Neuron (in vitro differentiated cells): ENCODE data around the gene METTL23.
"Not testable (repeated sequence)": the region's sequence is repeated elsewhere in the genome, so short reads cannot be mapped to it uniquely, and the experiment has no call there.

ENCODE experiments used
- H2AFZ ChIP-seq: one replicate; pipeline ENCODE4 v1.6.1; 2013; ENCODE audit warnings: low read depth, mild to moderate bottlenecking, inconsistent platforms, low read length, moderate library complexity
- H3K27me3 ChIP-seq: one replicate; pipeline ENCODE4 v1.6.1; 2013; ENCODE audit warnings: low read length; ENCODE audit not compliant: insufficient read depth
- H3K36me3 ChIP-seq: one replicate; pipeline ENCODE4 v1.6.1; 2013; ENCODE audit warnings: low read length; ENCODE audit not compliant: insufficient read depth
- H3K4me1 ChIP-seq: one replicate; pipeline ENCODE4 v1.6.1; 2013; ENCODE audit warnings: low read length; ENCODE audit not compliant: insufficient read depth
- H3K4me3 ChIP-seq: 2 replicates; pipeline ENCODE4 v1.5.1; 2013; ENCODE audit warnings: mild to moderate bottlenecking, low read length, moderate library complexity
- H3K9me3 ChIP-seq: one replicate; pipeline ENCODE4 v1.6.1; 2013; ENCODE audit warnings: low read length

Gene METTL23

GRCh38 chr17:76712321-76712720, 14.3 kb upstream of the METTL23 start:
- Histone ChIP-seq H3K4me1 (peaks cover 30% of the 10 kb centered on the region), H3K36me3 (peaks cover 13% of the 10 kb centered on the region)
- H3K4me3 ChIP-seq, H2AFZ ChIP-seq, H3K9me3 ChIP-seq, H3K27me3 ChIP-seq: not testable (repeated sequence)

GRCh38 chr17:76713765-76714164, 12.9 kb upstream of the METTL23 start:
- H2AFZ ChIP-seq = no peak overlapping the region
- H3K4me1 ChIP-seq = peaks cover 18% of the 10 kb centered on the region
- H3K4me3 ChIP-seq = no peak overlapping the region
- peaks cover 26% of the 10 kb centered on the region for H3K36me3 ChIP-seq
- no peaks in the 10 kb centered on the region for H3K27me3 ChIP-seq
- H3K9me3 ChIP-seq = no peaks in the 10 kb centered on the region

GRCh38 chr17:76714336-76714735, 12.3 kb upstream of the METTL23 start:
- no peak overlapping the region for H3K4me3 ChIP-seq
- peaks cover 31% of the 10 kb centered on the region for H3K36me3 ChIP-seq
- H3K27me3 ChIP-seq = no peaks in the 10 kb centered on the region
- peaks cover 13% of the 10 kb centered on the region for H3K4me1 ChIP-seq
- no peaks in the 10 kb centered on the region for H3K9me3 ChIP-seq
- H2AFZ ChIP-seq = no peak overlapping the region

GRCh38 chr17:76714822-76715495, 11.7 kb upstream of the METTL23 start:
- Histone ChIP-seq H3K4me3 (no peak overlapping the region), H3K9me3 (no peaks in the 10 kb centered on the region), H3K4me1 (peaks cover 6% of the 10 kb centered on the region), H3K27me3 (no peaks in the 10 kb centered on the region), H3K36me3 (peaks cover 37% of the 10 kb centered on the region), H2AFZ (no peak overlapping the region)

GRCh38 chr17:76715496-76715830, 11.2 kb upstream of the METTL23 start:
- Histone ChIP-seq H3K4me3 (no peak overlapping the region), H3K4me1 (peaks cover 6% of the 10 kb centered on the region), H3K36me3 (peaks cover 42% of the 10 kb centered on the region), H2AFZ (no peak overlapping the region), H3K27me3 (no peaks in the 10 kb centered on the region), H3K9me3 (no peaks in the 10 kb centered on the region)

- H3K36me3 ChIP-seq = peaks cover 50% of the 10 kb centered on the region
- H3K9me3 ChIP-seq = no peaks in the 10 kb centered on the region
- peaks cover 3% of the 10 kb centered on the region for H3K4me1 ChIP-seq
- no peak overlapping the region for H3K4me3 ChIP-seq
- no peak overlapping the region for H2AFZ ChIP-seq
- no peaks in the 10 kb centered on the region for H3K27me3 ChIP-seq
Observed at GRCh38 chr17:76716146-76716838, 10.3 kb upstream of the METTL23 start.

GRCh38 chr17:76716839-76717215, 9.8 kb upstream of the METTL23 start:
- H3K4me1 ChIP-seq = no peaks in the 10 kb centered on the region
- H3K4me3 ChIP-seq = no peak overlapping the region
- no peak overlapping the region for H2AFZ ChIP-seq
- H3K27me3 ChIP-seq = no peaks in the 10 kb centered on the region
- no peaks in the 10 kb centered on the region for H3K9me3 ChIP-seq
- H3K36me3 ChIP-seq = peaks cover 56% of the 10 kb centered on the region

- H3K27me3 ChIP-seq = no peaks in the 10 kb centered on the region
- no peaks in the 10 kb centered on the region for H3K4me1 ChIP-seq
- H3K9me3 ChIP-seq = no peaks in the 10 kb centered on the region
- no peak overlapping the region for H2AFZ ChIP-seq
- H3K36me3 ChIP-seq = peaks cover 67% of the 10 kb centered on the region
- H3K4me3 ChIP-seq = no peak overlapping the region
Observed at GRCh38 chr17:76718516-76718915, 8.1 kb upstream of the METTL23 start.

GRCh38 chr17:76720211-76720610, 6.4 kb upstream of the METTL23 start:
- H3K27me3 ChIP-seq = no peaks in the 10 kb centered on the region
- H2AFZ ChIP-seq = no peak overlapping the region
- peaks cover 2% of the 10 kb centered on the region for H3K4me1 ChIP-seq
- H3K36me3 ChIP-seq = peaks cover 70% of the 10 kb centered on the region
- H3K9me3 ChIP-seq = no peaks in the 10 kb centered on the region
- no peak overlapping the region for H3K4me3 ChIP-seq

GRCh38 chr17:76720941-76721340, 5.7 kb upstream of the METTL23 start:
- Histone ChIP-seq H3K36me3 (peaks cover 68% of the 10 kb centered on the region), H3K9me3 (no peaks in the 10 kb centered on the region), H3K4me3 (no peak overlapping the region), H2AFZ (no peak overlapping the region), H3K27me3 (no peaks in the 10 kb centered on the region), H3K4me1 (peaks cover 9% of the 10 kb centered on the region)

GRCh38 chr17:76721463-76721862, 5.2 kb upstream of the METTL23 start:
- Histone ChIP-seq H3K4me1 (peaks cover 9% of the 10 kb centered on the region), H2AFZ (no peak overlapping the region), H3K36me3 (peaks cover 62% of the 10 kb centered on the region), H3K4me3 (no peak overlapping the region), H3K27me3 (no peaks in the 10 kb centered on the region), H3K9me3 (no peaks in the 10 kb centered on the region)

- H3K9me3 ChIP-seq = no peaks in the 10 kb centered on the region
- H2AFZ ChIP-seq = no peak overlapping the region
- peaks cover 9% of the 10 kb centered on the region for H3K4me1 ChIP-seq
- peaks cover 58% of the 10 kb centered on the region for H3K36me3 ChIP-seq
- H3K27me3 ChIP-seq = no peaks in the 10 kb centered on the region
- H3K4me3 ChIP-seq = no peak overlapping the region
Observed at GRCh38 chr17:76722279-76722678, 4.4 kb upstream of the METTL23 start.

- H3K9me3 ChIP-seq, H3K27me3 ChIP-seq, H2AFZ ChIP-seq, H3K4me3 ChIP-seq: not testable (repeated sequence)
- H3K4me1 ChIP-seq = peaks cover 16% of the 10 kb centered on the region
- H3K36me3 ChIP-seq = peaks cover 53% of the 10 kb centered on the region
Observed at GRCh38 chr17:76722977-76723376, 3.7 kb upstream of the METTL23 start.

GRCh38 chr17:76723812-76724211, 2.8 kb upstream of the METTL23 start:
- Histone ChIP-seq H3K36me3 (peaks cover 45% of the 10 kb centered on the region), H3K4me3 (no peak overlapping the region), H2AFZ (no peak overlapping the region), H3K9me3 (no peaks in the 10 kb centered on the region), H3K4me1 (peaks cover 16% of the 10 kb centered on the region), H3K27me3 (no peaks in the 10 kb centered on the region)
